SKM-1 (cell line): ENCODE data around the gene OGFR.
A peak's percentile ranks its signal among the peaks of the same experiment; 100 is the strongest.

Source experiments
- DNase-seq: peaks from one replicate; lab custom pipeline; 2025; ENCODE audit not compliant: unreplicated experiment; lab: John Stamatoyannopoulos, UW

The OGFR gene

DNA sequence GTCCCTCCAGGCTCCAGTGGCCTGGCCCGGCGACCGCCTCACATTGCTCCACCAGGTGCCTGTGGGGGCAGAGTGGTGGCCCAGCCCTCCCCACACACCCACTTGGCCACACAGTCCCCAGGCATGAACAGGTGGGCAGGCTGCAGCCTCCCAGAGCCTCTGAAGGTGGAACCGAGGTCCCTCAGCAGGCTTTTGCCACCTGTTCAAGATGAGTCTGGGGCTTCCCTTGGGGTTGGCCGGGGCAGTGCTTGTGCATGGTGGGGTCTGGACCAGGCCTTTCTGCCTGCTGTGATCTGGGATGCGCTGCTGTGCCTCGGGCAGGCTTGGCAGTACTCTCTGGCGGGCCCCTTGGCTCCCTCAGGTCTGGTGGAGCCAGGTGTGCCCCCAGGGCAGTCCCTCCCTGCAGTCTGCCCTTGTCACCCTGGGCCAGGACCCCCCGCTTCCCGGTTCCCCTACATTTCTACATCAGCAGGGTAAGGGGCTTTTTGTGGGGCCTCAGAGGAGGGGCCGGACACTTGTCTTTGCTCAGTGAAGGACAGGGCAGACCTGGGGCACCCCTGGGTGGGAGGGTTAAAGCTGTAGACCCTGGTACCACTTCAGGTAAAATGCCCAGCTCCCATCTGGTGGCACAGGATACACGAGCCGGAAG is 9.5 kb downstream of the OGFR start:
- no peak for DNase-seq

DNA sequence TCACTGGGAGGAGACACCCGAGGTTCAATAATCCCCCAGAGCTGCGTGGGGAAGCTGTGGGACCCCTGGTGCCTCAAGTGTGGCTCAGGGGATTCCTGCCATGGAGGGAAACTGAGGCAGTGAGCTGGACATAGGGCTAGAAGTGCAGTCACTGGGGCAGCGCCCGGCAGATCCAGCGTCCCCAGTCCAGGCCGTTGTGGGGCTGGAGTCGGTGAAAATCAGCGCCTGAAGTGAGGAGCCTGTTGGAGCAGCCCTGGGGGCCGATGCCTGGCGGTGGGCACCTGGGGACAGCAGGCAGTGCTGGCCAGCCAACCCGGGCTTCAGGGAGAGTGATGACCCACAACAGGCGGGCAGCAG is 10.1 kb downstream of the OGFR start:
- no peak for DNase-seq

DNA sequence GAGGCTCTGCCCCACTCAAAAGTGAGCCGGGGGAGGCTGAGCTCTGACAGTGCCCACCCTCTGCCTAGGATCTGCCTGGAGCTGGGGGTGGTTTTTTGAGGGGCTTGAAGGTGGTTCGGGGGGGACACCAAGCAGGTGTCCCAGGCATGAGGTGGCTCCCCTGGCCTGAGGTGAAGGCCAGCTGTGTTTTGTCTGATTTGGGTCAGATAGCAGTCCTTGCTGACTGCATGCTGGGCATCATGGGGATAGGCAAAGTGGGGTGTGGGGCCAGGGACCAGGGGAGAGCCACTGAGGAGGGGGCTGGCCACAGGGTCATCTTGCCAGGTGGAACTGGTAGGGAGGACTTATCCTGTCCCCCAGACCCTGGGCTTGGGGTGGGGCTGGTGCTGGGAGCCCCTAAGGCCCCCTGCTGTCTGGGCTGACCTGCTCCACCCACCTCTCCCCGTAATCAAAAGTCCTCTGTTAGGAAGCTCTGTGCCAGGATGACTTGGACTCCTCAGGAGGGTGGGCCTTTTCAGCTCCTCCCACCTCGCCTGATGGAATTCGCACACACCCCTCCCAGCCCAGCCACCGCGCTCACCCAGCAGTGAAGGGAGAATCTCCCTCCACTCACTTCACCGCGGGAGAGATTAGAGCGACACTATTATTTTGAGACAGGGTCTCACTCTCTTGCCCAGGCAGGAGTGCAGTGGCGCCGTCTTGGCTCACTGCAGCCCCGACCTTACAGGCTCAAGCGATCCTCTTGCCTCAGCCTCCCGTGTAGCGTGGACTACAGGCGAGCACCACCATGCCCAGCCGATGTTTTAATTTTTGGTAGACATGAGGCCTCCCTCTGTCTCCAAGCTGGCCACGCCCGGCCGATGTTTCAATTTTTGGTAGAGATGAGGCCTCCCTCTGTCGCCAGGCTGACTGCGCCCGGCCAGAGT is 10.7 kb downstream of the OGFR start:
- no peak for DNase-seq

DNA sequence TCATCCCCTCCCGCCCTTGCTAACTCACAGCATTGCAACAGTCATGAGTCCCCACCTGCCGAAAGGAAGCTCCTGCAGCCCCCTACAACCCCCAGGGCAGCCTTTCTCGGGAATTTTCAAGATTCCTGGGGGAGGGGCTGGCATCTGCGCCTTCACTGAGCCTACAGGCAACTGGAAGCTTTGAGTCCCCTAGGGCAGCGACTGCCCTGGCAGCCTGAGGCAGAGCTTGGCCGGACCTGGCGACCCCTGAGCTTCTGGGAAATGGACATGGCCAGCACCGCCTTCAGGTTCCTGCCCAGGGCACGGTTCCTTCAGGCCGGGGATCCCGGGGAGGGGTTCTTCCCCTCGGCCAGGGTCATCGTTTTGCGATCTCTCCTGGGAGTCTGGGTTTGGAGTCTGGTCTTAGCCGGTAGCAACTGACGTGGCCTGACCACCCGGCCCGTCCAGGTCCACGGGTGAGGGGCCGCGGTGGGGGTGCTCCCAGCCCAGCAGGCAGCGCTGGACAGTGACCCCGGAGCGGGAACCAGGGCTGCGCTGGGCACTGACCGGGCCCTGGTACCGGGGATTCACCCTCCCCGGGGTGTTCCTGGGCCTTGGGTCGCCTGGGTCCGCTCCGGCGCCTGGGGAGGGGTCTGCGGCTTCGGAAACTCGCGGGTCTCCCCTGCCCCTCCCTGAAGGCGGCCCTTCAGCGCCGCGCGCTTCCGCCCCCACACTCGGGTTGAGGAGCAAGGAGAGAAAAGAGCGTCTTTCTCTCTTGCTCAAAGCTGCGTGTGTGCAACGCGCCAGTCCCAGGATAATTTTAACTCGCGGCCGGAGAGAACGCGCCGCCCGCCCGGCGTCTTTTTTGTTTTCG is 11.6 kb downstream of the OGFR start:
- DNase-seq = no peak

DNA sequence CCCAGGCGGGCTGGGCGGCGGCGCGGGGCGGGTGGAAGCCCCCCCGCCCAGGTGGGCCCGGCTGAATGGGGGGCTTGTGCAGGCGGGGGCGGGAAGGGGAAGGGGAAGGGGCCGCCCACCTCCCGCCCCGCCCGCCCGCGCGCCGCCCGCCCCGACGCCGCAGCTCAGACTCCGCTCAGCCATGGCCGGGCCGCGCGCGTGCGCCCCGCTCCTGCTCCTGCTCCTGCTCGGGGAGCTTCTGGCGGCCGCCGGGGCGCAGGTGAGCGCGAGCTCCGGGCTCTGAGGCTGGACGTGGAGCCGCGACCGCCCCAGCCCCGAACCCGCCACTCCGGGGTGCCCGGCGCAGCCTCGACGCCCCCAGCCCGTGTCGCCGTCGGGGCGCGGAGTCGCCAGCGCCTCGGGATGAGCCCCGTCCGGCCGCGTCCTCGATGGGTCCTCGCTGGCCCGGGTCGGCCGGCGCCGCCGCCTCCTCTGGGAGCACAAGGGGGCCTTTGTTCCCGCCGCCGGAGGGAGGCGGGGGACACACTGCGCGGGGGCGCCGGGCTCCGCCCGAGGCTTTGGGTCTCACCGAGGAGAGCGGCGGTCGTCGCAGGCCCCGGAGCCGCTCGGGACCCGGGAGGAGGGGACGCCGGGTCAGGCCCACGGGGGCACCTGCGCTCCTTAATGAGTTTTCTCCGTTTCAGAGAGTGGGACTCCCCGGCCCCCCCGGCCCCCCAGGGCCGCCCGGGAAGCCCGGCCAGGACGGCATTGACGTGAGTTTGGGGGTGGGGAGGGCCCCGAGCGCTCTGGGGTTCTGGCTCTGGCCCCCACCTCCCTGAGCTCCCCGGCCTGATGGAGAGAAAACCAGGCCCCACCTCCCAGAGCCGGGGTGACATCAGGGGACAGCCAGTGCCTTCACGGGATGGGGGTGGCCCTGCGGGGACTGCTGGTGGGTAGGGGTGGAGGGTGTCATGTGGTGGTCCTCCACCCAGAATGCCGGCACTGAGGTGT is 12.5 kb downstream of the OGFR start, which contains the start of gene COL9A3:
Gene COL9A3 (plus strand): TSS at position 167 of the 990 bp plus-strand sequence. CDS start 15 bp downstream, at position 182.
- DNase-seq = no peak

DNA sequence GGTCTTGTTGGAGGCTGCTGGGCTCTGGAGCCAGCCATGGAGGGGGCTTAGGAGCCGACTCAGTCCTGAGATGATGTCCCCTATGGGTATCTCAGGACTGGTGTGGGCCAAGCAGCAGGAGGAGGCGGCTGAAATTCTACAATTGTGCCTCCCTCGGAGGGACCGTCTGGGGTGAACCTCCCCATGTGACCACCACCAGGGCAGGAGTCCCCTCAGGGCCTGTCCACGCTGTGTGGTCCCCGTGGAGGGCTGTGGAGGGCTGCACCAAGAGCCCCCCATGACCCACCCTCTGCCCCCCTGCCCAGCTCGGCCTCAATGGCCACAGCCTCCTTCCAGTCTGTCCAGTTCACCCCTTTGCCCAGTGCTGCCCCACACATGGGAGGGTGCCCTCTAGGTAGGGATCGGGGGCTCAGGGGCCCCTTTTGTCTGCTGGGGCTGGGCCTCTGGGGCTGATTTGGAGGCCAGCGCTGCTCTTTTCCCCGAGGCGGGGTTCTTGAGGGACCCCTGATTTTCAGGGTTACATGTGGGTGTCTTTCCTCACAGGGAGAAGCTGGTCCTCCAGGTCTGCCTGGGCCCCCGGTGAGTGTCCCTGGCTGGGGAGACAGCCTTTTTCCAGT is 13.4 kb downstream of the OGFR start:
- DNase-seq = no peak

DNA sequence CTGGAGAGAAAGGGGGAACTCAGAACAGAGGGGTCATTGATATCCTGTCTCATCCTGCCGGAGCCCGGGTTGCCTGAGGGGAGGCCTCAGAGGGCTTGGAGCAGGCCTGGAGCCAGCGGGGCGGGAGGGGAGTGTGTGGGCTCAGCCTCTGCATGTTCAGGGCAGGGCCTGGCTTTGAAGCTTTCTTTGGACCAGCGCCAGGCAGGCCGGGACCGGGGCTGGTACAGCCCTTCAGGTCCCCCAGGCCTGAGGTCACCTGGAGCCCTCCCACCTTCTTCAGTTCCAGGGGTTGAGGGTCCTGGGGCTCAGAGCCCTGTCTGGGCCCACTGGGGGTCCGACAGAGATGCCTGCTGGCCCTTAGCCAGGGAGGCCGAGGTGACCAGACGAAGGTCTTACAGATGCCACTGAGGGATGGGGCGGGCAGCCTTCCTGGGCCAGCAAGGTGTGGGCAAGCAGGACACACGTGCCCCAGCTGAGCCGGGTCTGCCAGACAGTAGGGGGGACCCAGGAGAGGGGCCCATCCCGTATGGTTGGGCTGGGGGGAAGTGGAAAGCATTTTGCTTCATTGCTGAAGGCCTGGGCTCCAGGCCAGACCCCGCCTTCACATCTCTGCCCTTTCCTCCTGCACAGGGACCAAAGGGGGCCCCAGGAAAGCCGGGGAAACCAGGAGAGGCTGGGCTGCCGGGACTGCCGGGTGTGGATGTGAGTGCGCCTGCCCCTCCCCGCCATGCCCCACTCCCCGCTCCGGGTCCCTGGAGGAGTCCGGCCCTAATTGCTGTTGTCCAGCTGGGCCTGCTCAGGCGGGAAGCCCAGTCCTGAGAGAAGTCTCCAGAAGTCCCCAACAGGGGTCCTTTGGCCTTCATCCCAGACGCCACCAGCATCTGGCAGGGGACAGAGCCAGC is 14.2 kb downstream of the OGFR start:
- DNase-seq = no peak

DNA sequence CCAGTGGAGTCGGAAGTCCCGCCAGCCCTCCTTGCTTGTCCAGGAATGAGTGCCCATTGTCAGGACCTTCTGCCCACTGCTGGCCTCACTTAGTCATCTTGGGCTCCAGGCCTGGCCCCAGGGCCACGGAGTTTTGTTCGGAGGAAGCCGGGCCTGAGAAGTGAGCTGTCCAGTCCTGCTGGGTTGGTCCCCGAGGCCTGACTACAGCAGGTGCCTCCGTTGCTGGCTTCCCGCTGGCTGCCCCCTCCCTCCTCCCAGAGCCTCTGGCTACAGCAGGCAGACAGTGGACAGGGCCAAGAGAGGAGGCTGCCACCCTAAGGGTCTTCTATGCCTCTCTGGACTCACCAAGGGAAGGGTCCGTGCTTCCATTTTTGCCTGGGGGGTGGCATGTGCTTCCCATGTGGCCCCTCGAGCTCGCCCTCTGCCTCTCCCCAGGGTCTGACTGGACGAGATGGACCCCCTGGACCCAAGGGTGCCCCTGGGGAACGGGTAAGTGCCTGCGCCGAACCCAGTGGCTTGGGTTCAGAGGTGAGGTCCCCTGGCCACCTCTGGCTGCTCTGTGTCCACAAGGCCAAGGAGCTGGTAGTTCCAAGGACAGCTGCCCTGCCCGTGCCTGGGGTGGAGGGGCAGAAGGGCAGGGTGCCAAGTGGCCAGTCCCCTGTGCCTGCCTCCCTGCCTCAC is 15.0 kb downstream of the OGFR start:
- DNase-seq = no peak

DNA sequence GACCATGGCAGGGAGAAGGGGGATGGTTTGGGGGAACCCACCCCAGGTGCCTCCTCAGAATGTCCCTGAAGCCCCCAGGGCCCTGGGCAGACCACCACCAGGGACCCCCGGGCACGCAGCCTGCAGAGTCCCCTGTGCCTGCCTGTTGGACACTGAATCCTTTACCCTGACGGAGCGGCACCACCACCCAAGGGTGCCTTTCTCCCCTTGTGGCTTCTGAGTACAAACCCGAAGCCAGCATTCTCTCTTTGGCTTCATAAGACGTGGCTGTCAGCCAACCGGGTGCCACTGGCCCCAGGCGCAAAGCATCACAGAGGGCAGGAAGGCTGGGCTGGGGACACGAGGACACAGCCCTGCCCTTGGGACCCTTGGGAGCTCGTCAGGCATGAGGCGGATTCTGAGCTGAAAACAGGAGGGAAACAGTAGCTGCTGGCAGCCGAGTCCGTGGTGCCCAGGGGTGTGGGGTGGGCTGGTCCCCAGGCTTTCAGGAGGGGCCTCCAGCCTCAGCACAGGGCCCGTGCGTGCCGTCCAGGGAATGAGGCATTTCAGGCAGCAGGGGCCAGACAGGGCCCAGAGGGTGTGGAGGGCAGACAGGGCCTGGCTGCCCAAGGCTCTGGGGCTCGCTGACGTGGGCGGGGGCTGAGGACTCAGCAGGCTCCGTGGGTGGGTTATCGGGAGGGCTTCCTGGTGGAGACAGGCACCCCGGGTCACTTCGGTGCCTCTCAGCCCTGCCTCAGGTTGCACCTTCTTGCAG is 15.8 kb downstream of the OGFR start:
- no peak for DNase-seq

DNA sequence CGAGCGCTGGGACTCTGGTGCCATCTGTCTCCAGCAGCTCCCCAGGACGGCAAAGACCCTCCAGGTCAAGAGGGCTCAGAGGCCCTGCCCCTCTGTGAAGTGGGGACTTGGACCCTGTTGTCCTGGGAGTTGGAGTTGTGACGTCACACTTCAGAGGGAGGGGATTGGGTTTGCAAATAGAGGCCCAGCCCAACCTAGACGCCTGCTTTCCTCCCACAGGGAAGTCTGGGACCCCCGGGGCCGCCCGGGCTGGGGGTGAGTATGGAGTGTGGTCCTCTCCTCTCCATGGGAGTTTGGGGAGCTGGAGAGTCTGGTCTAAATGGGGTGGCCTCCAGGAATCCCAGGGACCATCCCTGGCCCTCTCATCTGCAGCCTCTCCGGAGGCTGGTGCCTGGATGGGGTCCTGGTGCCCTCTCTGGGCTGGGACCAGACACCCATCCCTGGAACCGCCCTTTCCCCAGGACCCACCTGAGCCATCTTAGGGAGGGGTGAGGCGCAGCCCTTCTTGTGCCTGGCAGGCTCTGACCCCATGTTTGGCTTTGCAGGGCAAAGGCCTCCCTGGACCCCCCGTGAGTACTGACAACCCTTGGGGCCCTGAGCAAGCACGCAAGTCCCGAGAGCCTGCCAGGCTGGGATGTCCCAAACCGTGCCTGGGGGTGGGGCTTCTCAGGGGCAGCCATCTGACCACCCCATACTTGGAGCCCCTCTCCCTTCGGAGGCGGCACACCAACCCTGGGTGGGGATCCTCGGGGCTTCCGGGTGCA is 16.5 kb downstream of the OGFR start:
- DNase-seq = no peak

DNA sequence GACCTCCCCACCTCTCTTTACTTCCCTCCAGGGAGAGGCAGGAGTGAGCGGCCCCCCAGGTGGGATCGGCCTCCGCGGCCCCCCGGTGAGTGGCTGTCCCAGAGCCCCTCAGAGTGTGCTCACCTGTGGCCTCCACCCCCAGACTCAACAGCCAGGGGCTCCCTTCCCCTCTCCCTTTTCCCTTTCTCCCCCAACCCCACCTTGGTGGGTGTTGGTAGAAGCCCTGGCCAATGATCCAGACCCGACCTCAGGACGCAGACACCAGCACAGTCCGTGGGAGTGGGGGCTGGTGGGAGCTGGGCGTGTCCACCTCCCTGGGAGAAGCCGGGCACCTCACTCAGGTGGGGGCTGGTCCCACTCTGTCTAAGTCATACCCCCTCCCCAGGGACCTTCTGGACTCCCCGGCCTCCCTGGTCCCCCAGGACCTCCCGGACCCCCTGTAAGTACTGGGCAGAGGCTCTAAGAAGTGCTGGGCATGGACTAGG is 17.1 kb downstream of the OGFR start:
- DNase-seq = no peak

DNA sequence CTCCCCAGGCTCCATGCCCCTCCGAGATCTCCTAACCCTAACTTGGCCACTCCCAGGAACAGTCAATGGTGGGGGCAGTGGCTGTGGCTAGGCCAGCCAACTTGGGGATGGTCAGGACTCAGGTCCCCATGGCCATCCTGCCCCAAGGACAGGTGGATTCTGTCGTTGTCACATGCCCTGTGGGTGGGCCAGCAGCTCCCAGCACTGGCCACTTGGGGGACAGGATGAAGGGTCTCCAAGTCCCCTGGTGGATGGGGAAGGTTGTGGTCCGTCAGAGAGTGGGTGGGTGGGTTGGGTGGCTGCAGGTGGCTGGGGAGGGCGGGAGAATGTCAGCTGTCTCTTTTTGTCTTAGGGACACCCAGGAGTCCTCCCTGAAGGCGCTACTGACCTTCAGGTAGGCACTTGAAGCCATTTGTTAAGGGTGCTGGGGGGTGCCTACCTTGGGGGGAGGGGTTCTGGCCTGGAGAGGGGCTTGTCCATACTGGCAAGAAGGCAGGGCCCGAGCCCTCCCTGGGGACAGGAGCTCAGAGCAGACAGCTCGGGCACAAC is 17.7 kb downstream of the OGFR start:
- no peak for DNase-seq

DNA sequence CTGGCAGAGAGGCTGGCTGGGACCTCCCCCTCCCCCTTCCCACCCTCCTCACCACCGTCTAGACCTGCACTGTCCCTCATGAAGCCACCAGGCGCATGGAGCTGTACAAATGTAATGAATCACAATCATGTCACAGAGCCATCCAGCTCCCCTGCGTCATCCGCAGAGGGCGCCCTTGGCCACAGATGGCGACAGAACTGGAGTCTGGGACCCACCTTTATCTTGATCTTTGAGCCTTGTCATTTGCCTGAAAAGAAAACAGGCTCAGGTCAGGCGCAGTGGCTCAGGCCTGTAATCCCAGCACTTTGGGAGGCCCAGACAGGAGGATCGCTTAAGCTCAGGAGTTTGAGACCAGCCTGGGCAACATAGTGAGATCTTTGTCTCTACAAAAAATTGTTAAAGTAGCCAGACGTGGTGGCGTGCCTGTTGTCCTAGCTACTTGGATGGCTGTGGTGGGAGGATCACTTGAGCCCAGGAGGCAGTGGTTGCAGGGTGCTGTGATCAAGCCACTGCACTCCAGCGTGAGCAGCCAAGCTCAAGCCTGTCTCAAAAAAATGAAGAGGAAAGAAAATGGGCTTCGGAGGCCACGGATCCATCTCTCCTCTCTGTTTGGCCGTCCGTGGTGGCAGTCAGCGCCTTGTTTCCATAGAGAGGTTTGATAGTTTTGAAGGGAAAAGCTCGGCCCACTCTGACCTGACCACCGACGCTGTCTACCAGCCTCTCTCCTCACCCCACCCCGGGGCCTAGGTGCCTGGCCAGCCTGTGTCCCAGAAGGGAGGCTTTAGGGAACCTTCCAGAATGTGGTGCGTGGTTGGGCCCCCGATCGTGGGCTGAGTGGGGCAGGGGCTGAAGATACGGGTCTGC is 18.4 kb downstream of the OGFR start:
- peak; percentile 39 for DNase-seq

DNA sequence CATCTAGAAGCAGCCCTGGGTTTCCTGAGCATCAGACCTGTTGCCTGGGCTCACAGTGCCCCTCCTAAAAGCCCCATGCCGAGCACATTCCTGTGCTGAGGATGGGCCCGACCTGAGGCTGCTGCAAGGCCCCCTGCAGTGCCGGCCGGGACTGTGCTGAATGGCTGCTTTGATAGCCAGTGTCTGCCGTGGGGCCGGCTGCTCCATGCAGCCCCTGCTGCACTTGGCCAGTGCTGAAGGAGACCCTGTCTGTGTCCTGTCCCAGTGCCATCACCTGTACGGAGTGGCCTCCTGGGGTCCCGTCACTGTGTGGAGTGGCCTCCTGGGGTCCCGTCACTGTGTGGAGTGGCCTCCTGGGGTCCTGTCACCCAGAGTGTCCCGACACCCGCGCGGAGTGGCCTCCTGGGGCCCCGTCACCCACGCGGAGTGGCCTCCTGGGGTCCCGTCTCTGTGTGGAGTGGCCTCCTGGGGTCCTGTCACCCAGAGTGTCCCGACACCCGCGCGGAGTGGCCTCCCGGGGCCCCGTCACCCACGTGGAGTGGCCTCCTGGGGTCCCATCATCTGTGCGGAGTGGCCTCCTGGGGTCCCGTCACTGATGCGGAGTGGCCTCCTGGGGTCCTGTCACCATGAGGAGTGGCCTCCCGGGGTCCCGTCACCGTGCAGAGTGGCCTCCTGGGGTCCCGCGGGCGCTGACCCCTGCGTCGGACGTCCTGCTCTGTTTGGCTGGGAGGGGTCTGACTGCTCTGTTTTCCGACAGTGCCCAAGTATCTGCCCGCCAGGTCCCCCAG is 19.2 kb downstream of the OGFR start:
- DNase-seq = no peak
